Measurements from ENCODE around the gene ENTR1.

ENTR1 gene

GRCh38 chr9:136424750-136425362 lies 14.4 kb upstream of the ENTR1 start:
- H3K4me3 ChIP-seq (ENCODE audit: low read depth, low read length): no peak overlapping the region
- POLR2A ChIA-PET: interaction anchor here (0.7 to 0.9 kb wide), 2 partner anchors 12 to 279 kb away, joined by 3 read pairs; no protein-coding TSS in a partner anchor
- CTCF ChIA-PET: interaction anchor here (1.2 to 2.5 kb wide), 6 partner anchors 10 to 16 kb away, joined by 4 to 13 read pairs (median 8); partner anchors contain the start of genes ENTR1 and PMPCA
- DNase-seq (ENCODE audit: low read depth, low spot score): no peak
- no peak for TF ChIP-seq CTCF (IDR thresholded peaks at IDR 0.05; ENCODE audit: insufficient read depth, low read length, missing control alignments)

- DNase-seq (ENCODE audit: low read depth, low spot score): no peak
- H3K4me3 ChIP-seq (ENCODE audit: low read depth, low read length): no peak overlapping the region
- TF ChIP-seq CTCF (IDR thresholded peaks at IDR 0.05; ENCODE audit: insufficient read depth, low read length, missing control alignments): no peak
- ChIA-PET POLR2A (interaction anchor here (0.6 kb wide), 1 partner anchor 302 kb away, joined by 3 read pairs; no protein-coding TSS in a partner anchor), CTCF (interaction anchor here (1.2 to 2.5 kb wide), 4 partner anchors 11 to 17 kb away, joined by 4 to 10 read pairs (median 6); no protein-coding TSS in a partner anchor)
These were observed 13.2 kb upstream of the ENTR1 start for GRCh38 chr9:136423432-136424146.

- no peak for DNase-seq (ENCODE audit: low read depth, low spot score)
- ChIA-PET CTCF (interaction anchor here (1.8 kb wide), 1 partner anchor 16 kb away, joined by 5 read pairs; no protein-coding TSS in a partner anchor), POLR2A (interaction anchor here (0.6 kb wide), 2 partner anchors 15 to 303 kb away, joined by 3 read pairs; no protein-coding TSS in a partner anchor)
- H3K4me3 ChIP-seq (ENCODE audit: low read depth, low read length): no peak overlapping the region
- no peak for TF ChIP-seq CTCF (IDR thresholded peaks at IDR 0.05; ENCODE audit: insufficient read depth, low read length, missing control alignments)
These were observed 12.5 kb upstream of the ENTR1 start for GRCh38 chr9:136422876-136423275.

- ChIA-PET CTCF (no interaction called here), POLR2A (no interaction called here)
- DNase-seq (ENCODE audit: low read depth, low spot score): no peak
- H3K4me3 ChIP-seq (ENCODE audit: low read depth, low read length): no peak overlapping the region
- no peak for TF ChIP-seq CTCF (IDR thresholded peaks at IDR 0.05; ENCODE audit: insufficient read depth, low read length, missing control alignments)
These were observed 11.4 kb upstream of the ENTR1 start for GRCh38 chr9:136421791-136422190.

- CTCF ChIA-PET: interaction anchor here (1.5 kb wide), 1 partner anchor 18 kb away, joined by 5 read pairs; no protein-coding TSS in a partner anchor
These were observed 8.6 kb upstream of the ENTR1 start for GRCh38 chr9:136419092-136419420.

More at GRCh38 chr9:136419092-136419420, 8.6 kb upstream of the ENTR1 start:
- TF ChIP-seq CTCF (IDR thresholded peaks at IDR 0.05; ENCODE audit: insufficient read depth, low read length, missing control alignments): no peak
- H3K4me3 ChIP-seq (ENCODE audit: low read depth, low read length): no peak overlapping the region
- POLR2A ChIA-PET: no interaction called here
- DNase-seq (ENCODE audit: low read depth, low spot score): no peak
